Measurements from ENCODE around the gene MED25. TPM values are rescaled to one million over a fixed set of nuclear protein-coding genes. Genes with fewer than 3 reads are reported as not detected.
A peak's percentile ranks its signal among the peaks of the same experiment; 100 is the strongest.

The MED25 gene
- total and polyA plus RNA-seq, 9 of the 15 experiments (the other 6 are each of a cell fraction or from before 2014, with no cell fraction given): 4.1 to 93.9 (median 19.3) TPM

DNA sequence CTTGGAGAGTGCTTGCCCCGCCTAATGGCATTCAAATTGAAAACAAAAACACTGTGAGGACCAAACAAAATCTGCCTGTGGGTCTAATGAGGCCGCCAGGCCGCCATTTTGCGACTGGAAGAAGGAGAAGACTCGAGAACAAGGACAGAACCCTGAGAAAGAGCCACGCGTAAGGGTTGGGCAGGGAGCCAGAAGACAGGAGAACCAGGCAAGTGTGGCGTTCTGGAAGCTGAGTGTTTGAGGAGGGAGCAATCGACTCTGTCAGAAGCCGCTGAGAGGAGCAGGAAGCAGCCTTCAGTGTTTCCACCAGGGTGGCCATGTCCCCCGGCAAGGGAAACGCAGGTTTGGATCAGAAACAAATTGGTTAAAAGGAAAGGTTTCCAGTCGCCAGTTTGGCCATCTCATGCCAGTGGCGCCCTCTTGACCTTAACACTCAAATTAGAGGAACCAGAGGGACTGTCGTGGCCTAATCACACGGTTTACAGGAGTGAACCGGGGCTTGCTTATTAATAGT is 22.7 kb downstream of the MED25 start (continued):
- TF ChIP-seq, protein P1, sequence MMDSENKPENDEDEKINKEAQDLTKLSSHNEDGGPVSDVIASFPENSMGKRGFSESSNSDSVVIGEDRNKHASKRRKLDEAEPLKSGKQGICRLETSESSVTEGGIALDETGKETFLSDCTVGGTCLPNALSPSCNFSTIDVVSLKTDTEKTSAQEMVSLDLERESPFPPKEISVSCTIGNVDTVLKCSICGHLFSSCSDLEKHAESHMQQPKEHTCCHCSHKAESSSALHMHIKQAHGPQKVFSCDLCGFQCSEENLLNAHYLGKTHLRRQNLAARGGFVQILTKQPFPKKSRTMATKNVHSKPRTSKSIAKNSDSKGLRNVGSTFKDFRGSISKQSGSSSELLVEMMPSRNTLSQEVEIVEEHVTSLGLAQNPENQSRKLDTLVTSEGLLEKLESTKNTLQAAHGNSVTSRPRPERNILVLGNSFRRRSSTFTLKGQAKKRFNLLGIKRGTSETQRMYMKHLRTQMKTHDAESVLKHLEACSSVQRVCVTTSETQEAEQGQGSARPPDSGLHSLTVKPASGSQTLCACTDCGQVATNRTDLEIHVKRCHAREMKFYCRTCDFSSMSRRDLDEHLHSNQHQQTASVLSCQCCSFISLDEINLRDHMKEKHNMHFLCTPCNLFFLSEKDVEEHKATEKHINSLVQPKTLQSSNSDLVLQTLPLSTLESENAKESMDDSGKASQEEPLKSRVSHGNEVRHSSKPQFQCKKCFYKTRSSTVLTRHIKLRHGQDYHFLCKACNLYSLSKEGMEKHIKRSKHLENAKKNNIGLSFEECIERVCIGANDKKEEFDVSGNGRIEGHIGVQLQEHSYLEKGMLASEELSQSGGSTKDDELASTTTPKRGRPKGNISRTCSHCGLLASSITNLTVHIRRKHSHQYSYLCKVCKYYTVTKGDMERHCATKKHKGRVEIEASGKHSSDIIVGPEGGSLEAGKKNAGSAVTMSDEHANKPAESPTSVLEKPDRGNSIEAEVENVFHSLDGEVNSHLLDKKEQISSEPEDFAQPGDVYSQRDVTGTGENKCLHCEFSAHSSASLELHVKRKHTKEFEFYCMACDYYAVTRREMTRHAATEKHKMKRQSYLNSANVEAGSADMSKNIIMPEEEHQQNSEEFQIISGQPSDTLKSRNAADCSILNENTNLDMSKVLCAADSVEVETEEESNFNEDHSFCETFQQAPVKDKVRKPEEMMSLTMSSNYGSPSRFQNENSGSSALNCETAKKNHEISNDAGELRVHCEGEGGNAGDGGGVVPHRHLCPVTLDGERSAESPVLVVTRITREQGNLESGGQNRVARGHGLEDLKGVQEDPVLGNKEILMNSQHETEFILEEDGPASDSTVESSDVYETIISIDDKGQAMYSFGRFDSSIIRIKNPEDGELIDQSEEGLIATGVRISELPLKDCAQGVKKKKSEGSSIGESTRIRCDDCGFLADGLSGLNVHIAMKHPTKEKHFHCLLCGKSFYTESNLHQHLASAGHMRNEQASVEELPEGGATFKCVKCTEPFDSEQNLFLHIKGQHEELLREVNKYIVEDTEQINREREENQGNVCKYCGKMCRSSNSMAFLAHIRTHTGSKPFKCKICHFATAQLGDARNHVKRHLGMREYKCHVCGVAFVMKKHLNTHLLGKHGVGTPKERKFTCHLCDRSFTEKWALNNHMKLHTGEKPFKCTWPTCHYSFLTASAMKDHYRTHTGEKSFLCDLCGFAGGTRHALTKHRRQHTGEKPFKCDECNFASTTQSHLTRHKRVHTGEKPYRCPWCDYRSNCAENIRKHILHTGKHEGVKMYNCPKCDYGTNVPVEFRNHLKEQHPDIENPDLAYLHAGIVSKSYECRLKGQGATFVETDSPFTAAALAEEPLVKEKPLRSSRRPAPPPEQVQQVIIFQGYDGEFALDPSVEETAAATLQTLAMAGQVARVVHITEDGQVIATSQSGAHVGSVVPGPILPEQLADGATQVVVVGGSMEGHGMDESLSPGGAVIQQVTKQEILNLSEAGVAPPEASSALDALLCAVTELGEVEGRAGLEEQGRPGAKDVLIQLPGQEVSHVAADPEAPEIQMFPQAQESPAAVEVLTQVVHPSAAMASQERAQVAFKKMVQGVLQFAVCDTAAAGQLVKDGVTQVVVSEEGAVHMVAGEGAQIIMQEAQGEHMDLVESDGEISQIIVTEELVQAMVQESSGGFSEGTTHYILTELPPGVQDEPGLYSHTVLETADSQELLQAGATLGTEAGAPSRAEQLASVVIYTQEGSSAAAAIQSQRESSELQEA (IDR thresholded peaks at IDR 0.05; ENCODE audit: low read depth): no peak
- TF ChIP-seq, protein P2, sequence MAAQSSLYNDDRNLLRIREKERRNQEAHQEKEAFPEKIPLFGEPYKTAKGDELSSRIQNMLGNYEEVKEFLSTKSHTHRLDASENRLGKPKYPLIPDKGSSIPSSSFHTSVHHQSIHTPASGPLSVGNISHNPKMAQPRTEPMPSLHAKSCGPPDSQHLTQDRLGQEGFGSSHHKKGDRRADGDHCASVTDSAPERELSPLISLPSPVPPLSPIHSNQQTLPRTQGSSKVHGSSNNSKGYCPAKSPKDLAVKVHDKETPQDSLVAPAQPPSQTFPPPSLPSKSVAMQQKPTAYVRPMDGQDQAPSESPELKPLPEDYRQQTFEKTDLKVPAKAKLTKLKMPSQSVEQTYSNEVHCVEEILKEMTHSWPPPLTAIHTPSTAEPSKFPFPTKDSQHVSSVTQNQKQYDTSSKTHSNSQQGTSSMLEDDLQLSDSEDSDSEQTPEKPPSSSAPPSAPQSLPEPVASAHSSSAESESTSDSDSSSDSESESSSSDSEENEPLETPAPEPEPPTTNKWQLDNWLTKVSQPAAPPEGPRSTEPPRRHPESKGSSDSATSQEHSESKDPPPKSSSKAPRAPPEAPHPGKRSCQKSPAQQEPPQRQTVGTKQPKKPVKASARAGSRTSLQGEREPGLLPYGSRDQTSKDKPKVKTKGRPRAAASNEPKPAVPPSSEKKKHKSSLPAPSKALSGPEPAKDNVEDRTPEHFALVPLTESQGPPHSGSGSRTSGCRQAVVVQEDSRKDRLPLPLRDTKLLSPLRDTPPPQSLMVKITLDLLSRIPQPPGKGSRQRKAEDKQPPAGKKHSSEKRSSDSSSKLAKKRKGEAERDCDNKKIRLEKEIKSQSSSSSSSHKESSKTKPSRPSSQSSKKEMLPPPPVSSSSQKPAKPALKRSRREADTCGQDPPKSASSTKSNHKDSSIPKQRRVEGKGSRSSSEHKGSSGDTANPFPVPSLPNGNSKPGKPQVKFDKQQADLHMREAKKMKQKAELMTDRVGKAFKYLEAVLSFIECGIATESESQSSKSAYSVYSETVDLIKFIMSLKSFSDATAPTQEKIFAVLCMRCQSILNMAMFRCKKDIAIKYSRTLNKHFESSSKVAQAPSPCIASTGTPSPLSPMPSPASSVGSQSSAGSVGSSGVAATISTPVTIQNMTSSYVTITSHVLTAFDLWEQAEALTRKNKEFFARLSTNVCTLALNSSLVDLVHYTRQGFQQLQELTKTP (IDR thresholded peaks at IDR 0.05; ENCODE audit: low read depth in 1 of 2, partially characterized antibody in 2 of 2): no peak
- peak; percentile 65 for TF ChIP-seq NFIC (IDR thresholded peaks at IDR 0.05)
- TF ChIP-seq, protein P3, sequence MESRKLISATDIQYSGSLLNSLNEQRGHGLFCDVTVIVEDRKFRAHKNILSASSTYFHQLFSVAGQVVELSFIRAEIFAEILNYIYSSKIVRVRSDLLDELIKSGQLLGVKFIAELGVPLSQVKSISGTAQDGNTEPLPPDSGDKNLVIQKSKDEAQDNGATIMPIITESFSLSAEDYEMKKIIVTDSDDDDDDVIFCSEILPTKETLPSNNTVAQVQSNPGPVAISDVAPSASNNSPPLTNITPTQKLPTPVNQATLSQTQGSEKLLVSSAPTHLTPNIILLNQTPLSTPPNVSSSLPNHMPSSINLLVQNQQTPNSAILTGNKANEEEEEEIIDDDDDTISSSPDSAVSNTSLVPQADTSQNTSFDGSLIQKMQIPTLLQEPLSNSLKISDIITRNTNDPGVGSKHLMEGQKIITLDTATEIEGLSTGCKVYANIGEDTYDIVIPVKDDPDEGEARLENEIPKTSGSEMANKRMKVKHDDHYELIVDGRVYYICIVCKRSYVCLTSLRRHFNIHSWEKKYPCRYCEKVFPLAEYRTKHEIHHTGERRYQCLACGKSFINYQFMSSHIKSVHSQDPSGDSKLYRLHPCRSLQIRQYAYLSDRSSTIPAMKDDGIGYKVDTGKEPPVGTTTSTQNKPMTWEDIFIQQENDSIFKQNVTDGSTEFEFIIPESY (CRISPR knock-in tag; IDR thresholded peaks at IDR 0.05): 0 out of 2 replicates have a peak, but pooled peaks have one; percentile 47
- TF ChIP-seq RBM14 (IDR thresholded peaks at IDR 0.05; ENCODE audit: borderline replicate concordance, insufficient read depth, low read depth, low read length): no peak
- no peak for TF ChIP-seq PYGO2 (tag; IDR thresholded peaks at IDR 0.05)
- TF ChIP-seq, protein P4, sequence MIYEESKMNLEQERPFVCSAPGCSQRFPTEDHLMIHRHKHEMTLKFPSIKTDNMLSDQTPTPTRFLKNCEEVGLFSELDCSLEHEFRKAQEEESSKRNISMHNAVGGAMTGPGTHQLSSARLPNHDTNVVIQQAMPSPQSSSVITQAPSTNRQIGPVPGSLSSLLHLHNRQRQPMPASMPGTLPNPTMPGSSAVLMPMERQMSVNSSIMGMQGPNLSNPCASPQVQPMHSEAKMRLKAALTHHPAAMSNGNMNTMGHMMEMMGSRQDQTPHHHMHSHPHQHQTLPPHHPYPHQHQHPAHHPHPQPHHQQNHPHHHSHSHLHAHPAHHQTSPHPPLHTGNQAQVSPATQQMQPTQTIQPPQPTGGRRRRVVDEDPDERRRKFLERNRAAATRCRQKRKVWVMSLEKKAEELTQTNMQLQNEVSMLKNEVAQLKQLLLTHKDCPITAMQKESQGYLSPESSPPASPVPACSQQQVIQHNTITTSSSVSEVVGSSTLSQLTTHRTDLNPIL (CRISPR knock-in tag; IDR thresholded peaks at IDR 0.05): no peak
- TF ChIP-seq, protein P5, sequence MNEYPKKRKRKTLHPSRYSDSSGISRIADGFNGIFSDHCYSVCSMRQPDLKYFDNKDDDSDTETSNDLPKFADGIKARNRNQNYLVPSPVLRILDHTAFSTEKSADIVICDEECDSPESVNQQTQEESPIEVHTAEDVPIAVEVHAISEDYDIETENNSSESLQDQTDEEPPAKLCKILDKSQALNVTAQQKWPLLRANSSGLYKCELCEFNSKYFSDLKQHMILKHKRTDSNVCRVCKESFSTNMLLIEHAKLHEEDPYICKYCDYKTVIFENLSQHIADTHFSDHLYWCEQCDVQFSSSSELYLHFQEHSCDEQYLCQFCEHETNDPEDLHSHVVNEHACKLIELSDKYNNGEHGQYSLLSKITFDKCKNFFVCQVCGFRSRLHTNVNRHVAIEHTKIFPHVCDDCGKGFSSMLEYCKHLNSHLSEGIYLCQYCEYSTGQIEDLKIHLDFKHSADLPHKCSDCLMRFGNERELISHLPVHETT (CRISPR knock-in tag; conservative IDR thresholded peaks at IDR 0.05 in 1 of 2, IDR thresholded peaks at IDR 0.05 in 1 of 2): no peak

Measured in K562 (cell line).